ENCODE measurements around the gene FOXS1.

Gene FOXS1

DNA sequence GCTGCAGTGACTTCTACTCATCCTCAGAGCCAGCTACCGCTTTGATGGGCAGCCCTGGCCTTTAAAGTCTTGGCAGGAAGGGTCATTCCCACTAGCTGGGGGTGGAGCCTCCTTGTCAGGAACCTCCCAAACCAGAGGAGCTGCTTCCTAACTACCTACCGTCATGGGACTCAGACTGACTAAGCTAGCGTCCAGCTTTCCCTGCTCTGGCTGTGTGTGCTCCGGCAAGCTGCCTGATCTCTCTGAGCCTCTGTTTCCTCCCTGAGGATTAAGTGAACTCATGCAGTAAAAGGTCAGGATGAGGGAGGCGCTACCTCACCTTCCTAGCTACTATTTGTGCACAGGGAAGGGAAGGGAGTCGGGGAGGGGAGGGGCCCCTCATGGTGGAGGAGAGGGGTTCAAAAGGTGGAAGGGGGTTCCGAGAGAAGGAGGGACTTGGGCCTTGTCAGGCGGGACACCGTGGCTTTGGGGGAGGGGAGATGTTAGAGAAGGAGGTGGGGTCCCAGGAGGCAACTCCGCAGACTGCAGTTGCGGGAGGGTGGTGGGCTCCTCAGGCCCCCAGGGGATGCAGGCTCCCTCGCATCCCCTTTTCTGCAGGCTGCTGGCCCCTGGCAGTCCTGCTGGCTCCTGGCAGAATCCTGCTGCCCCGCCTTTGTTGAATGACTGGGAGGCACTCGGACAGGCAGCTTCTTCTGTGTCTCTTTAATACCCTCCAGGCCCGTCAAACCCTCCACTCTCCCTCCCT is 15.2 kb upstream of the FOXS1 start:
- no peak for DNase-seq

DNA sequence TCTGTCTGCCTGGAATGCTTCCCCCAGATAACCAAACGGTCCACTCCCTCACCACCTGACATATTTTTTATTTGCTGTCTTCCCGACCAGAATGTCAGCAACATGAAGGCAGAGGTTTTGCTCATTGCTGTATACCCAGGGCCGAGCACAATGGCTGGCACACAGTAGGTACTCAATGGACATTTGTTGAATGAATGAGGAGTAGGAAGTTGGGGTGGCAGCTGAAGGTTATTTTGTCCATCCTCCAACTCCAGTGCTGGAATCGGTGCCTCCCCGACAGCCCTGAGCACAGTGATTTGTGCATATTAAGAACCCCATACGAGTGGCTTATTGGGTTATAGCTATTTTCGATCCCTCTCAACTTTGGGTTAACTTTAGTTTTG is 14.6 kb upstream of the FOXS1 start:
- no peak for DNase-seq

DNA sequence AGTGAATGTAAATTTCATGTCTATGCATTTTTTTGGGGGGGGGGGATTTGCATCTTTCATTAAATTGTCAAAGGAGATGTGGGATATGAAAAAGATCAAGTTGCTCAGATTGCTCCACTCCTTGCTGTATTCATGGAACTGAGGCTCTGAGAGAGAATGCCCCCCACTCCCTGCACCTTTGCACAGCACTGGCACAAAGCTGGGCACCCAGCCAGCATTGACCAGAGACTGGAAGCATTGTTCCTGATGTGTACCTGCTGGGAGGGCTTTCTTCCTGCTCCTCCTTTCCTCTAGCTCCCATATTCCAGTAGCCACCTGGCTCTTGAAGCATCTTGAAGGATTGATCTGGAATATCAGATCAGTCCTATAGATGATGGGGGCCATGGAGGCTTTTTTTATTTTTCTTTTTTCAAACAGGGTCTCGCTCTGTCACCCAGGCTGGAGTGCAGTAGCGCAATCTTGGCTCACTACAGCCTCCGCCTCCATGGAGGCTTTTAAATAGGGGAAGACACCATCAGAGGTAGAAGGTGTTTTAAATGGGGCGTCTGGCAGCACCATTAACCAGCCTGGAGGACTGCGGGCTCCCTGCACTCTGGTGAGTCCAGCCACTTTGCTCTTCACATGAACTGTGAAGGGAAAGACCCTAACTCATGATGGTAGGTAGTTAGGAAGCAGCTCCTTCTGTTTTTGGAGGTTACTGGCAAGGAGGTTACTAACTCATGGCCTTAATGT is 14.0 kb upstream of the FOXS1 start:
- DNase-seq: no peak

DNA sequence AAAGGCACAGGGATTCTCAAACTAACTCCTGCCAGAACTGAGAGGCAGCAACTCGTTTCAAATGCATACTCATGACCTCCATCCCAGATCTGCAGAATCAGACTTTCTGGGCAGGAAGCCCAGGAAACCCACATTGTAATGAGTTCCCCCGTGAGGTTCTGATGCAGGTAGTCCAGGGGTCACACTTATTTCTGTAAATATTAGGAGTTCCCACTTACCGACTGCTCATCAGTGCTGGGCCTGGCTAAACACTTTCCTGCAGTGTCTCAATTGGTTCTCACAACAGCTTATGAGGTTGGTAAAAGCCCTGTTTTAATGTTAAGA is 13.3 kb upstream of the FOXS1 start:
- no peak for DNase-seq

DNA sequence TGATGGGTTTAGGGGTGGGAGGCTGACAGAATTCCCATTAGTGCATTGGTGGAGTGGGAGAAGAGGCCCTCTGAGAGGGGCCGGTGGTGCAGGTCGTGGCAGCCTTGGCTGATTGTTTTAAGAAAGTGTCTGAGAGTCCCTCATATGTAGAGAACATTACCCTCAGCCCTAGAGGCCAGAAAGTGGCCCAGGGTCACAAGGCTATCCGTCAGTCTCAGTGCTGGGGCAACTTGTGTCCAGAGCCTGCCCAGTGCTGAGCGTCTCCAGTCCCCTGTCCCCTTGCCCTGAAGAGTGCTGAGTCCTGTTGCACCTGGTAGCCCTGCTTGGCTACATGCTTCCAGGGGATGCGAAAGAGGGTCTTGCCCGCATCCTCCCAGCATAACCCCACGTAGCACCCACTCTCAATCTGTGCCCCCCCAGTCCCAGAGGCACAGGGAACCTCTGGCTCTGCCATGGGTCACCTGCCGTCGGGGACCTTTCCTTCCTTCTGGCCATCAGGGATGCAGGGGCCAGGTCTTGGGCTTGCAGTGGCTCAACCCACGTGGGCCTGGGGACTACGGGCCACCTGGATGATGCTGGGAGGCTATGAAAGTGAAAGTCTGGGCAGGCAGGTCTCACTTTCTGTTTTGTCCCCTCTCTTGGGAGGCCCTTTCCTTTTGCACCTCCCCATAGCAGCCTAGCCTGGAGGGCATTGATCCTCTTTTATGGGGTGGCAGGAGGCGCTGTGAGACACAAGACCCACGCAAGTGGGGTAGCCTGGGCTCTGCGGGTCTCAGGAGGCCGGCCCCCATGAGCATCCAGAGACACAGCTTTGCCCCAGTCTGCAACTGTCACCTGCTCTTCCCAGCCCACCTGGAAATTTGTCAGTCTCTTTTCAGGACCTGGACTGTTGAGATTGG is 12.7 kb upstream of the FOXS1 start:
- no peak for DNase-seq

DNA sequence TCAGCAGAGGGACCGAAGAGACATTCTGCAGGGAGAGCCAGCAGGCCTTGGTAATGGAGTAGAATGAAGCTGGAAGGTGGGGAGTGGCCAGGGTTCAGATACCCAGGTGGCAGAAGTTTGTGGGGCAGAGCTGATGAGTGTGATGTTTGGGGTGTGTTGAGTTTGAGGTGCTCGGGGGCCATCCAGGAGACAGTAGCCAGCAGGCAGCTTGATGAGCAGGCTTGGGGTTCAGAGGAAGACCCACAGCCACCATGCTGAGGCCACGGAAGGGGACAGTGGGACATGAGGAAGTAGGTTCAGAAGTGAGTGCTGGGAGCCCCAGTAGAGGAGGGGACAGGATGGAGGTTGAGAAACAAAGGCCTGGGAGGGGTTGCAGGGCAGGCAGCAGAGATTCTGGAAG is 11.1 kb upstream of the FOXS1 start:
- no peak for DNase-seq

DNA sequence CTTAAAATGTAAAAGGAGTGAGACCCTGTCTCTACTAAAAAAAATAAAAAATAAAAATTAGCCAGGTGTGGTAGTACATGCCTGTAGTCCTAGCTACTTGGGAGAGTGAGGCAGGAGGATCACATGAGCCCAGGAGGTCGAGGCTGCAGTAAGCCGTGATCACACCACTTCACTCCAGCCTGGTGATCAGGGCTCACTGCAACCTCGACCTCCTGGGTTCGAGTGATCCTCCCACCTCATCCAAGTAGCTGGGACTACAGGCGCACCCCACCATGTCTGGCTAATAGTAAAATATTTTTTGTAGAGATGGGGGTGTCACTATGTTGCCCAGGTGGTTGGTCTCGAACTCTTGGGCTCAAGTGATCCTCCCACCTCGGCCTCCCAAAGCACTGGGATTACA is 8.1 kb upstream of the FOXS1 start:
- no peak for DNase-seq

DNA sequence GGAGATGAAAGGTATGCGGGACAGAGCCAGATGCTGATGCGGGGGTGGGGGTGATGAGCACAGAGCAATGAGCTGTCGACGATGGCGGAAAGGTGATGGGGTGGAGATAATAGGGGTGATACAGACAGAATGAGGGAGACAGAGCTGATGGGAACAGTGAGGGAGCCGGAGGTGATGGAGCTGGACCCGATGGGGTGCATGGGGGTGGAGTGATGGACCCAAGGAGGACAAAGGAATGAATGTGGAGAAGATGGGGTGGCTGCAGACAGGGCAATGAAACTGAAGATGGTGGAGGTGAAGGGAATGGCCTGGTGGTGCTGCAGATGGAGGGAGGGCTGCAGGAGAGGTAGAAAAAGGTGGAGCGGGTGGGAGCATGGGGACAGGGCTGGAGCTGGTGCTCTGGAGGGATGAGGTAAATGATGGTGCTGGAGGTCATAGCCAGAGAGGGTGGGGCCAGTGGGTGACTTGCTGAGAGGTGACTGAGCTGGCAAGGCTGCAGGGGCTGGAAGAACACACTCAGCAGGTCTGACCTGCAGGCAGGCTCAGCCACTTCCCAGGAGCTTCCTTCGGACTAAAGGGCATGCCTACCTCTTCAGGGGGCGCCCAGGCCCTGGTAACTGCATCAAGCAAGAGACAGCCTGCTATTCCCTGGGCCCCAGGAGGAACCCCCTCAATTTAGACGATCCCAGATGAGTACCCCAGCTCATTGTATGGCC is 6.0 kb upstream of the FOXS1 start:
- DNase-seq: no peak

DNA sequence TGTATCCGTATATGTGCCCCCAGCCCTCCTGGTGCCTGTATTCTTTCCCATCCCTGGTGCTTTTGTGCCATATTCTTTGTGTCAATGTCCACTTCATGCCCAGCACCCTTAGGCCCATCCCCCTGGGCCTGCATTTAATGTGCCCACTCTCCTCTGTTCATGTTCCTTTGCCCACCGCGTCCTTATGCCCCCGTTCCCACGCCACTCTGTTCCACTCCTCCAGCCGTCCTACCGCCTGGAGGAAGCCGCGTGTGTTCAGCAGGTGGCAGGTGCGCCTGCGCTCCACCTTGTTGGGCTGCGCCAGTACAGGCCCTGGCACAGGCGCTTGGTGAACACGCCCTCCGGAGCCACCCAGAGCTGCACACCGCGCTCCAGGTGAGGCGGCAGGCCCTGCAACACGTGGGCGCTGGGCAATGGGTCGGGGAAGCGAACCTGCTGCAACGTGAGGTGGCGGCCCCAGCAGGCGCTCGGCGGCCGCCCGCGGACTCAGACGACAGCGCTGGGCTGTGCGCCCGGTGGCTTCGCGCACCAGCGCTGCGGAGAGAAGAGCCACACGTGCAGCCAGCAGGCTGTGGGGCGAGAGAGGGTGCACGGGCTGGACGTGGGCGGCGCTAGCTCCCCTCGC is 4.0 kb upstream of the FOXS1 start:
- DNase-seq: no peak

DNA sequence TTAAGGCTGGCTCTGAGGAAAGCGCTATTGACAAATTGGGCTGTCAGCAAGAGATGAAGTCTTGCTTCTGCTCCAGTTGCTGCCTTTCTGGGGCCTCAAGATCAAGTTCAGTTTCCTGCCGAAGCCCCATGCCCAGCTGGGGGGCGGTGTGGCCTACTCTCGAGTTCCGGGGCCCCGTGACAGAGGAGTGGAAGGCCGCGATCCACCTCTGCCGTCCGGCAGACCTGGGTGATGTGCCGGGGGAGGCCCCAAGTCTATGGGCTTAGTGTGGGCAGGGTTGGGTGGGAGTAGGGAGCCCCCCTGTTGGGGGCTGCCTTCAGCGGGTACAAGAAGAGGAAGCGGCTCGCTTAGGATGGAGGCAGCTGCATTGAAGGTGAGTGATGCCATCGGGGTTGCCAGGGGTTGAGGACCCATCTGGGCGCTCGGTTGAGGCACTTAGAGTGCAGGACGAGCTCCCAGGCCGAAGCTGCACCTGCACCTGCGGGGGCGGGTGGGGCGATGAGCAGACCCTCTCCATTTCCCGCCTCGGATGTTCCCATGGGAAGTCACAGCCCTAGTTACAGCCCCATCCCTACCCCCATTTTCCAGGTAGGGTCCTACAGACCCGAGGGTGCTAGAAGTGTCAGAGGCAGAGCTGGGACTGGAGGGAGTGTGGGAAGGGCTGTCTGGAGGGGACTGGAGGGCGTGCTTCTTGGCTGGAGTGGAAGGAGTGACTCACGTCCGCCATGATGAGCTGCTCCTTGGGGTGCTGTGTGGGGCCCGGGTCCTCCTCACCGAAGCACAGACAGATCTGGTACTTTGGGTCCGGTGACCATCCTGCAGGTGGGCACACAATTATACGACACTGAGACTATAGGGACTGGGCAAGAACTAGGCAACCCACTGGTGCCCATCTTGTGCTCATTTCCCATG is 2.9 kb upstream of the FOXS1 start:
- no peak for DNase-seq

DNA sequence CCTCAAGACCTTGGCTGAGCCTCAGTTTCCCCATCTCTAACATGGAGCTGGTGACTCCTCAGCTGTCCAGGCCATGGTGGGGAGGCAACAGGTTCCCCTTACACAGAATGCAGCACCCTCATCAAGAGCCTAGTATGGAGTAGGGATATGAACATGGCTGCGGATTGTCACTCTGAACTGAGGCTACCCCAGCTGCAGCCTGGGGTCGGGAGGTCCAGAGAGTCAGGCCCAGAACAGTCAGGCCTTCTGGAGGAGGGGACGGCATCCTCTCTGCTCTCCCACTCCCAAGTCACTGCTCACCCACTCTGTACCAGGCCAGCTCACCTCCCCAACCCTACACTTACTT is 1.4 kb upstream of the FOXS1 start:
- DNase-seq: no peak

DNA sequence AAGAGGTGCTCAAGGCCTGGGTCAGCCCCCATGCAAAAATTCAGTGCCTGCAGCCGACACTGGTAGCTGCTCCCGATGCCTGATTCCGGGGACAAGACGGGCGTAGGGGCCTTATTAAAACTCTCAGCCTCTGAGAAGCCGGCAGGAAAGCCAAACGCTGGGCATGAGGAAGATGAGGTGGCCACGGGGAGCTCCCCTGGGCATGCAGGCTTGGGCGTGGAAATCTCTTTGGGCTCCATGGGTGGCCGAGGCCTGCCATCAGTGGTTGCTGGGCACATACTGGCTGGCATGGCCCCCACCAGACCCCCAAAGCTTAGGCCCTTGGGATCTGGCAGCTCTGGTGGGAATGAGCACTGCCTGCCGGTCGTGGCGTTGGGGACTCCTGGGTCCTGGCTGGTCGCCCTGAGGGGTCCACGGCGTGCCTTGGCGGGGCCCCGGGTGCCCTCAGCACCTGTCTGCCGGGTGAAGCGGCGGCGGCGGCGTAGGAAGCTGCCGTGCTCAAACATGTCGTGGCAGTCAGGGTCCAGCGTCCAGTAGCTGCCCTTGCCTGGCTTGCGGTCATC is 586 bp downstream of the FOXS1 start:
- DNase-seq: no peak

DNA sequence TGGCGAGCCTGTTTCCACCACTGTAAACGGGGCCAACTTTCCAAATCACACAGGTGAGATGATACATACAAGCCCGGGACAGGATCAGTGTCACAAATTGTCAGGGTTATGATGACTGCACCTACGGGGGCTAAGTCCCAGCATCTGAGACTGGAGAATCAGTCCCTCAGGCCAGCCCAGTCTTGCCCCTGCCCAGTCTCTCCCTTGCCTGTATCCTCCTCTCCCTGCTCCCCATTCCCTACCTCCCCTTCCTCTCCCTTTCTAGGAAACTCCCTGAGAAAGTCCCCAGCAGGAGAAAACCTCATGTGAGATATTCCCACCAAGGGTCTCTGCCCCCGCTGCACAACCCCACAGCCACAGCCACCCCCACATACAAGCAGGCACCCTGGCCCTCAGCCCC is 1.5 kb downstream of the FOXS1 start:
- DNase-seq: no peak

DNA sequence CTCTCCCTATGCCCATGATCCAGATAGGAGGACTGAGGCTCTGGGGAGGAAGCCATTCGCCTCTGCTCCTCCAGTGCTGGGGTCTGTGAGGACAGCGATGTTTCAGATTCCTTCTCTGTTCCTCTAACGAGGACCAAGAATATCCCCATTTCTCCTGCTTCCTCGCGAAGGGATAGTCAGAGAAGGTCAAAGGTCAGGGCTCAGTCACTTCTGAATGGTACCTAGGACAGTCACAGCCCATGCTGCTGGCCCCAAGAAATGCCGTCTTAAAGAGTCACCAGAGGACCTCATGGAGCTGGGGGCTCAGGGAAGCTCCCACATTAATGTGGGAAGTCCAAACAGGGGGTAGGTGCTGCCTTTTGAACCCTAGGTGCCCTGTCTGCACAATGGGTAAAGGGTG is 2.1 kb downstream of the FOXS1 start:
- no peak for DNase-seq

DNA sequence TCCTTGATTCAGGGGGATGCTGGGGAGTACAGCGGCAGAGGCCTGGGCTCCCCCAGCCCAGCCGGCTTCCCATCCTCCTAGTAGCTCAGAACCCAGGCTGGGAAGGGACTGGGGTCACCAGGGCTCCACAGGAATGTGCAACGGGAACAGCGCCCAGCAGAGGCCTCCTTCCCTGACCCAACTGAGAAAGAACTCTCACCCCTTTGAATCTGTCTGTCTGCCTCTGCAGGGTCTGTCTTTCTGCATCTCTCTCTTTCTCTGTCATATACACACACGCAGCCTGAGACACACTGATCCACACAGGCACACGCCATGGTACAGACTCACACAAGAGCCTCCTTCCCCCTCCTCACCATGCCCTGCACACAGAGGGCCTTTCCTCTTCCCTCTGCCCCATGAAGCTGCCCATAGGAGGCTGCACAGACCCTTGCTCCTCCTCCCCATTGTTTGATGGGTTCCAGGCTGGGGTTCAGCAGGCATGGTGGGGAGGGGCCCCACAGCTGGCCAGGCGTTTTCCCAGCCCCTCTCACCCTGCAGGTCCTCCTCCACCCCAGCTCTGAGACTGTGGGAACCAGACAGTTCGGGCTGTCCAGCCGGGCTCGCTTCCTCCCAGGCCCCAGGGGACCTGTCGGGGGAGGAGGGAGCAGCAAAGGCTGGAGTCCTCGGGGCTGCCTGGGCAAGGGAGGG is 2.8 kb downstream of the FOXS1 start:
- DNase-seq: no peak

DNA sequence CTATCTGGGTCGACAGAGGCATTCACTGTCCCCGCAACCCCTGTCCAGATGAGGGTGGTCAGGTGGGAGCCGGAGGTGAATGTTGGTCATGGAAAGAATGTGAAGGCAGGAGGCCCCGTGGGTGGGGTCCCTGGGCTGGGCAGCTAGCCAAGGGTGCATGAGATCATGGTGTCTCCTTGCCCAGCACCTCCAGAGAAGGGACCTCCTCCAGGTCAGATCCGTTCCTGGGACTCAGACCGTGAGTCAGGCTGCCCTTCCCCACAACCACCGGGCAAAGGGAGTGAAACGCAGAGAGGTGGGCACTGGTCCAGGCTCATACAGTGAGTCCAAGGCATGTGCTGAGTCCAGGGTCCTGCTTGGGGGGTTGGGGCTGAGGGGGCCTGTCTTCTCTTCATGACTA is 3.5 kb downstream of the FOXS1 start:
- no peak for DNase-seq

DNA sequence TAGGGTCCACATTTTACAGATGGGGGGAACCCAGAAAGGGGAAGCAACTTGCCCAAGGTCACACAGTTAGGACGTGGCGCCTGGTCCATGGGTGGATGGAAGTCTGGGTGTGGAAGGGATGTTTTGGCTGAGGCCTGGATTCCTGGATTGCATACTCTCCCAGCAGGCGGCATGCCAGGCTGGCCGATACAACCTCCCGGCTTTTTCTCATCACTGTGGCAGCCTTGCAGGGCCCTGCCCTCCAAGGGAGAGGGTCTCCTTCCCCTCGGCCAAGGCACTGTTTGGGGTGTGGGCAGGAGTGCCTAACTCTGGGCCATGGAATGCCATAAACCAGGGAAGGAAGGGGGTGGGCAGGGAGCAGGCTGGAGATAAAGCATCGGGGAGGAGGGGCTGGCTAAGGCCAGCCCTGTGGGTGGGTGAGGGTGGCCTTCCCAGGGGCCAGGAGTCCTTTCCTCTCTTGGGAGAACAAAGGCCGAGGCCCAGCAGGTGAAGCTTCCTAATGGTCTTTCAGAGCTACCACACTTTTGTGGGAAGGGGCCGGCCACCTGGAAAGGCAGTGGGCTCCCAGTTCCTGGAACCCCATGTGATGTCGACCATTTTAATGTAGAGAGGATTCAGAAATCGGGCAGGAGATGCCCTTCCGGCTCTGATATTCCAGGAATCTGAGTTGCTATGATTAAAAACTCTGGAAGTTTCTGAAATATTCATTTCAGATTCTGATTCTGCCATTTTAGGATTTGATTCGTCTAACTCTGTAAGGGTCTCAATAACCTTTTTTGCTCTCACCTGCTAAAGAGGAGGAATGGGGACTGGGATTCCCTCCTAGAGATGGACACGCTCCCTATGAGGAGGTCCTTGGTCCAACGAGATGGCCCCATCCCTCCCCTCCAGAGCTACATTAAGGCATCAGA is 4.2 kb downstream of the FOXS1 start:
- DNase-seq: no peak

DNA sequence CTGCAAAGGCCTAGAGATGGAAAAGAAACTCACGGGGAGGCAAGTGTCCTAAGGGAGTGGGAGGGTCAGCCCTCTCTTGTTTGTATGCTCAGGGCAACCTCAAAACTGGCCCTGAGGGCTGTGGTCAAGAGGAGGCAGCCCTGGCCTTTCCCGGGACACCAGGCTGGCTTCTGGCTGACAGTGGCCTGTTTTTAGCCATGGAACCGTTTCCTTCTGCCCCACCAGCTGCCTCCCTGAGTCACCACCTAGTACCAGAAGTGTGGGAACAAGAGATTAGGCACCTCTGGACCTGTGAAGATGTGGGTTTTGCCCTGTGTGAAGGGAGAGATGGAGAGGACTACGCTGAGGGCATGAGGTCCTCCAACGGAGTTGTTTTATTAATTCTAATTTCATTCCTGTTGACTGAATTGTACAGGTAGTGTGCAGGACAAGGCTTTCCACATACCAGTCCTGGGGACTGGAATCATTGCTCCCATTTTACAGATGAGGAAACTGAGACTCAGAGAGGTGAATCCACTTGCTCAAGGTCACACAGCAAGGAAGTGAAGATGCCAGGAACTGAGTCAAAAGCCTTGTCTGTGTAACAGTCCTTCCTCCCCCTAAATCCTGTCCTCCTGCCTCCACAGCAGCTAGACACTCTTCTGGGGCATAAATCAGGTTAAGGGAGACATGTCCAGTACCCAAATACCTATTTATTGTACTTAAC is 5.5 kb downstream of the FOXS1 start:
- no peak for DNase-seq

Data from GOT3 (cell line).